Gastroesophageal sphincter (tissue), 2 donors: ENCODE data around the gene FAM168A.

Experiments
- EP300 ChIP-seq: sonication (generic); formaldehyde crosslinking; IDR thresholded peaks from one replicate; pipeline ENCODE4 v1.6.1; 2017; ENCODE audit warnings: antibody characterized with exemption, mild to moderate bottlenecking
- POLR2AphosphoS5 ChIP-seq: sonication (generic); formaldehyde crosslinking; IDR thresholded peaks from one replicate; pipeline ENCODE4 v1.6.1; 2017; ENCODE audit warnings: antibody characterized with exemption

- TF ChIP-seq POLR2AphosphoS5, result no peak
- TF ChIP-seq EP300, result no peak
Observed at GRCh38 chr11:73380897-73381410, 217.0 kb downstream of the FAM168A start.
